ENCODE measurements around the gene CD3E. TPM values are rescaled to one million over a fixed set of nuclear protein-coding genes. Genes with fewer than 3 reads are reported as not detected.

Gene CD3E
- total and polyA plus RNA-seq, 9 of the 15 experiments (the other 6 are each of a cell fraction or from before 2014, with no cell fraction given), result 0.07 to 0.62 (median 0.19) TPM; not detected in 5

- no peak for TF ChIP-seq PRPF4 (IDR thresholded peaks at IDR 0.05; ENCODE audit: insufficient read depth, low read depth, low read length, poor library complexity, severe bottlenecking)
- TF ChIP-seq HMG20B (CRISPR knock-in tag; IDR thresholded peaks at IDR 0.05), result no peak
- TF ChIP-seq PHF8 (IDR thresholded peaks at IDR 0.05; ENCODE audit: borderline replicate concordance, low read length), result no peak
- TF ChIP-seq NCOR1 (IDR thresholded peaks at IDR 0.05), result peak; percentile 35
- TF ChIP-seq ZFX (CRISPR knock-in tag; IDR thresholded peaks at IDR 0.05), result no peak
- no peak for TF ChIP-seq ZBTB34 (CRISPR knock-in tag; IDR thresholded peaks at IDR 0.05)
- no peak for TF ChIP-seq CGGBP1 (CRISPR knock-in tag; IDR thresholded peaks at IDR 0.05)
- 0 out of 2 replicates have a peak, but pooled peaks have one; percentile 22 for TF ChIP-seq CBFA2T2 (conservative IDR thresholded peaks at IDR 0.05)
- no peak for TF ChIP-seq CREB3 (tag; conservative IDR thresholded peaks at IDR 0.05; ENCODE audit: low read depth)
- no peak for TF ChIP-seq GTF2A2 (tag; IDR thresholded peaks at IDR 0.05)
- TF ChIP-seq STAT5B (CRISPR knock-in tag; IDR thresholded peaks at IDR 0.05), result no peak
- no peak for TF ChIP-seq ZNF212 (CRISPR knock-in tag; IDR thresholded peaks at IDR 0.05)
- peak; percentile 38; the same call in 1 of the 2 replicates for TF ChIP-seq GABPB1 (CRISPR knock-in tag; IDR thresholded peaks at IDR 0.05)
- no peak for TF ChIP-seq GATA2 (CRISPR knock-in tag; IDR thresholded peaks at IDR 0.05)
- TF ChIP-seq CBFA2T3 (IDR thresholded peaks at IDR 0.05), result peak; percentile 67
- TF ChIP-seq PURB (CRISPR knock-in tag; IDR thresholded peaks at IDR 0.05; ENCODE audit: low read depth), result no peak
- no peak for TF ChIP-seq ZMIZ1 (IDR thresholded peaks at IDR 0.05; ENCODE audit: low read depth in 2 of 2, low read length in 2 of 2)
- no peak for TF ChIP-seq THRAP3 (IDR thresholded peaks at IDR 0.05; ENCODE audit: borderline replicate concordance)
Observed at GRCh38 chr11:118339281-118339961, 34.9 kb downstream of the CD3E start (continued).

Data from K562 (cell line).